SU-DHL-6 (cell line): Measurements from ENCODE around the gene SCN9A.

ENCODE experiments used
- H2AFZ ChIP-seq: fragments of 200-600 bp; sonication (generic); 2 replicates; pipeline ENCODE4 v1.6.1; 2014; ENCODE audit warnings: low read depth, mild to moderate bottlenecking, moderate library complexity, mixed read lengths, antibody characterized with exemption, low read length; ENCODE audit not compliant: severe bottlenecking
- H3F3A ChIP-seq: fragments of 200-600 bp; shearing (Covaris generic); 2 replicates; pipeline ENCODE4 v1.6.0; 2016; ENCODE audit warnings: antibody characterized with exemption, mild to moderate bottlenecking; ENCODE audit not compliant: insufficient read depth
- H3K27ac ChIP-seq: fragments of 200-600 bp; sonication (generic); 2 replicates; pipeline ENCODE4 v1.5.1; 2016; ENCODE audit warnings: low read depth, mild to moderate bottlenecking, low read length, moderate library complexity, mixed read lengths
- H3K27me3 ChIP-seq: fragments of 200-600 bp; sonication (generic), shearing (Covaris generic); 2 replicates; pipeline ENCODE4 v1.6.0; 2014; ENCODE audit warnings: mild to moderate bottlenecking, low read length
- H3K36me3 ChIP-seq: fragments of 200-600 bp; sonication (generic); 2 replicates; pipeline ENCODE4 v1.6.1; 2014; ENCODE audit warnings: mild to moderate bottlenecking, low read length, mixed read lengths
- H3K4me2 ChIP-seq: fragments of 300-600, 200-600 bp; shearing (Covaris generic), sonication (generic); 2 replicates; pipeline ENCODE4 v1.6.0; 2014; ENCODE audit warnings: low read length, low read depth, mild to moderate bottlenecking; ENCODE audit not compliant: poor library complexity, severe bottlenecking
- H3K4me3 ChIP-seq: fragments of 200-600 bp; sonication (generic); 2 replicates; pipeline ENCODE4 v1.5.1; 2014; ENCODE audit warnings: antibody characterized with exemption, low read length, mild to moderate bottlenecking, mixed read lengths; ENCODE audit not compliant: insufficient read depth, poor library complexity, severe bottlenecking
- H3K79me2 ChIP-seq: fragments of 200-600 bp; sonication (generic); 2 replicates; pipeline ENCODE4 v1.6.1; 2014; ENCODE audit warnings: mild to moderate bottlenecking, low read length, moderate library complexity; ENCODE audit not compliant: insufficient read depth
- H3K9ac ChIP-seq: fragments of 200-600 bp; sonication (generic); 2 replicates; pipeline ENCODE4 v1.7.0; 2014; ENCODE audit warnings: mild to moderate bottlenecking, low read length
- H3K9me2 ChIP-seq: fragments of 200-600 bp; sonication (generic); replicated peaks from 2 replicates; pipeline ENCODE4 v1.6.1; 2014; ENCODE audit warnings: low read length; ENCODE audit not compliant: insufficient read depth
- H3K9me3 ChIP-seq: fragments of 200-600 bp; sonication (generic); 2 replicates; pipeline ENCODE4 v1.6.1; 2014; ENCODE audit warnings: low read length, mixed read lengths; ENCODE audit not compliant: insufficient read depth
- H4K20me1 ChIP-seq: fragments of 200-600 bp; sonication (generic); 2 replicates; pipeline ENCODE4 v1.6.1; 2014; ENCODE audit warnings: low read depth, mild to moderate bottlenecking, antibody characterized with exemption, low read length, moderate library complexity, mixed read lengths
- CTCF ChIP-seq: fragments of 200-600 bp; sonication (generic); IDR thresholded peaks from one replicate; pipeline ENCODE4 v1.5.1; 2017; ENCODE audit warnings: antibody characterized with exemption, mild to moderate bottlenecking, low read length, moderate library complexity; ENCODE audit not compliant: insufficient read depth, poor library complexity, severe bottlenecking
- EZH2phosphoT487 ChIP-seq: fragments of 200-600 bp; sonication (generic), shearing (Covaris generic); conservative IDR thresholded peaks from 2 replicates; pipeline ENCODE4 v1.6.1; 2018; ENCODE audit warnings: mild to moderate bottlenecking, antibody characterized with exemption, low read length, moderate library complexity, mixed read lengths

The SCN9A gene

DNA sequence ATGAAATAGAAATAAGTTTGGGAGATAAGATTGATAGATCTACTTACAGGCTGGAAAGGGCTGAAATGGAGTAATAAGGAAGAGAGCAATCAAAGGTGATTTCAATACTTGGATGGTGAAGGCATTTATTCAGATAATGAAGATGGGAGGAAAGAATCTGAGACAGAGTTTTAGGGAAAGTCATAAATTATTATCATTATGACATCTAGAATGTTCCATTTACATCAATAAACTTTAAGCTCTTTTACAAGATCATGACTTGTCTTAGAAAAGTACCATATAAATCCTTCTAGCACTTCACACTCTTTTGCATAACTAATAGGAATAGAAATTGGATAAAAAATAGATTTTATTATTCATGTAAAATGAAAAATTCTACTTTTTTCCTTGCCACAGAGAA lies 2.2 kb downstream of the SCN9A start:
- Histone ChIP-seq H3K27me3 (no peaks in the 10 kb centered on the region), H3K79me2 (no peaks in the 10 kb centered on the region), H3K4me3 (no peak overlapping the region), H3F3A (no peaks in the 10 kb centered on the region), H3K27ac (no peak overlapping the region), H3K9me2 (no peaks in the 10 kb centered on the region), H2AFZ (no peak overlapping the region), H3K4me2 (no peak overlapping the region), H4K20me1 (no peaks in the 10 kb centered on the region), H3K9me3 (no peaks in the 10 kb centered on the region), H3K36me3 (no peaks in the 10 kb centered on the region), H3K9ac (no peak overlapping the region)
- TF ChIP-seq EZH2phosphoT487 (no peak), CTCF (no peak)

- H3K79me2 ChIP-seq: no peaks in the 10 kb centered on the region
- no peak overlapping the region for H3K4me2 ChIP-seq
- no peak overlapping the region for H3K27ac ChIP-seq
- no peaks in the 10 kb centered on the region for H4K20me1 ChIP-seq
- no peak overlapping the region for H2AFZ ChIP-seq
- no peaks in the 10 kb centered on the region for H3K9me2 ChIP-seq
- H3K9me3 ChIP-seq: no peaks in the 10 kb centered on the region
- H3K9ac ChIP-seq: no peak overlapping the region
- TF ChIP-seq CTCF (no peak), EZH2phosphoT487 (no peak)
- H3K27me3 ChIP-seq: no peaks in the 10 kb centered on the region
- no peaks in the 10 kb centered on the region for H3K36me3 ChIP-seq
- no peaks in the 10 kb centered on the region for H3F3A ChIP-seq
- no peak overlapping the region for H3K4me3 ChIP-seq
Measured at GRCh38 chr2:166373105-166373504, 2.6 kb downstream of the SCN9A start.

DNA sequence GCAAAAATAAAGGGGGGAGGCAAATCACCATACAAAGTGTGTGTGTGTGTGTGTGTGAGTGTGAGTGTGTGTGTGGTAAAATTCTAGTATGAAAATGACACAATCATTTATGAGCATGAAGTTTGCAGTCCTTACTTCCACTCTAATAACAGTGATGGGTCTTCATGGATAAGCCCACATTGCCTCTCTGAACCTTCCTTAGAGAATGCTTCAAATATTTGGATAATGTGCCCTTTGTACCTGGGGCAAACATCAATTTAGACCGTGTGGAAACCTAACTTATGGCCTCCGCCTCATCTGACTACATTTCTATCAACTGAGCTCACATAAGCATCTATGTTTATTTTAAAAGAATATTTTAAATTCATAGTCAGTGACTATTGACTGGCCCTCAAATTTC lies 3.7 kb downstream of the SCN9A start:
- H3K9me2 ChIP-seq: no peaks in the 10 kb centered on the region
- H3K9me3 ChIP-seq: no peaks in the 10 kb centered on the region
- no peak overlapping the region for H3K9ac ChIP-seq
- H3K79me2 ChIP-seq: no peaks in the 10 kb centered on the region
- H3K36me3 ChIP-seq: no peaks in the 10 kb centered on the region
- H2AFZ ChIP-seq: no peak overlapping the region
- H3F3A ChIP-seq: no peaks in the 10 kb centered on the region
- TF ChIP-seq EZH2phosphoT487 (no peak), CTCF (no peak)
- H4K20me1 ChIP-seq: no peaks in the 10 kb centered on the region
- no peak overlapping the region for H3K27ac ChIP-seq
- H3K27me3 ChIP-seq: no peaks in the 10 kb centered on the region
- H3K4me2 ChIP-seq: no peak overlapping the region
- H3K4me3 ChIP-seq: no peak overlapping the region
